Measurements from ENCODE around the gene SLC9A2. TPM values are rescaled to one million over a fixed set of nuclear protein-coding genes. Genes with fewer than 3 reads are reported as not detected.

SLC9A2 gene
- total RNA-seq, 6 donors from 2014 or later, result 0.30 to 1.1 (median 0.38) TPM; not detected in 2

GRCh38 chr2:102703305-102703704 is 84.0 kb downstream of the SLC9A2 start:
- no peak for ATAC-seq (ENCODE audit: low FRiP score in 2 of 2)

GRCh38 chr2:102703748-102704147 is 84.4 kb downstream of the SLC9A2 start:
- Histone ChIP-seq H3K9me3 (no peaks in the 10 kb centered on the region), H3K4me3 (no peak overlapping the region), H3K4me1 (no peaks in the 10 kb centered on the region), H3K27ac (no peak overlapping the region), H3K27me3 (no peaks in the 10 kb centered on the region), H3K36me3 (no peaks in the 10 kb centered on the region)
- ATAC-seq (ENCODE audit: low FRiP score in 2 of 2), result no peak
- DNase-seq, result no peak
- TF ChIP-seq POLR2A (IDR thresholded peaks at IDR 0.05), result no peak
- TF ChIP-seq CTCF (IDR thresholded peaks at IDR 0.05), result no peak
- TF ChIP-seq EP300 (IDR thresholded peaks at IDR 0.05), result no peak
- no peak for TF ChIP-seq POLR2AphosphoS5 (IDR thresholded peaks at IDR 0.05)

More at GRCh38 chr2:102703305-102703704, 84.0 kb downstream of the SLC9A2 start:
- no peak for DNase-seq
- Histone ChIP-seq H3K4me3 (no peak overlapping the region), H3K36me3 (no peaks in the 10 kb centered on the region), H3K9me3 (no peaks in the 10 kb centered on the region), H3K27ac (no peak overlapping the region), H3K4me1 (no peaks in the 10 kb centered on the region), H3K27me3 (no peaks in the 10 kb centered on the region)
- 84 to 93% methylated on average over 2 of the region's 2 CpGs for WGBS, 2 donors
- no peak for TF ChIP-seq CTCF (IDR thresholded peaks at IDR 0.05)
- no peak for TF ChIP-seq POLR2AphosphoS5 (IDR thresholded peaks at IDR 0.05)
- no peak for TF ChIP-seq EP300 (IDR thresholded peaks at IDR 0.05)
- TF ChIP-seq POLR2A (IDR thresholded peaks at IDR 0.05), result no peak

DNA sequence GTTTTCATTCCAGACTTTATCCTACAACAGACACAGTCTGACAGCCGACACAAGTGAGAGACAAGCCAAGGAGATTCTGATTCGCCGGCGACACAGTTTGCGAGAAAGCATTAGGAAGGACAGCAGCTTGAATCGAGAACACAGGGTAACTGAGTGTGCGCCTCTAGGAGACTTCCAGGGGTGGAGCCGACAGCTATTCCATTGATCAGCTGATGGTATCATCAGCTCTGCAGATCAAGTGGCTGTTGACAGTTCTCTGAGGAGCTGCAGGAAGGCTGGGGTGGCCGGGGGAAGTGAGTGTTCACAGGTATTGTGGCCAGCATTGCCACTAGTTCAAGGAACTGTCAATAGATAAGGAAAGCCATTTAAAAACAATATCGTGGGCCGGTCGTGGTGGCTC is 85.2 kb downstream of the SLC9A2 start:
- TF ChIP-seq EP300 (IDR thresholded peaks at IDR 0.05) (no peak), POLR2A (IDR thresholded peaks at IDR 0.05) (no peak), CTCF (IDR thresholded peaks at IDR 0.05) (no peak), POLR2AphosphoS5 (IDR thresholded peaks at IDR 0.05) (no peak)
- Histone ChIP-seq H3K36me3 (no peaks in the 10 kb centered on the region), H3K9me3 (no peaks in the 10 kb centered on the region), H3K27ac (no peak overlapping the region), H3K4me1 (no peaks in the 10 kb centered on the region), H3K4me3 (no peak overlapping the region), H3K27me3 (no peaks in the 10 kb centered on the region)
- DNase-seq (no peak), ATAC-seq (ENCODE audit: low FRiP score in 2 of 2) (no peak)
- 60 to 69% methylated on average over 12 of the region's 12 CpGs for WGBS, 2 donors

DNA sequence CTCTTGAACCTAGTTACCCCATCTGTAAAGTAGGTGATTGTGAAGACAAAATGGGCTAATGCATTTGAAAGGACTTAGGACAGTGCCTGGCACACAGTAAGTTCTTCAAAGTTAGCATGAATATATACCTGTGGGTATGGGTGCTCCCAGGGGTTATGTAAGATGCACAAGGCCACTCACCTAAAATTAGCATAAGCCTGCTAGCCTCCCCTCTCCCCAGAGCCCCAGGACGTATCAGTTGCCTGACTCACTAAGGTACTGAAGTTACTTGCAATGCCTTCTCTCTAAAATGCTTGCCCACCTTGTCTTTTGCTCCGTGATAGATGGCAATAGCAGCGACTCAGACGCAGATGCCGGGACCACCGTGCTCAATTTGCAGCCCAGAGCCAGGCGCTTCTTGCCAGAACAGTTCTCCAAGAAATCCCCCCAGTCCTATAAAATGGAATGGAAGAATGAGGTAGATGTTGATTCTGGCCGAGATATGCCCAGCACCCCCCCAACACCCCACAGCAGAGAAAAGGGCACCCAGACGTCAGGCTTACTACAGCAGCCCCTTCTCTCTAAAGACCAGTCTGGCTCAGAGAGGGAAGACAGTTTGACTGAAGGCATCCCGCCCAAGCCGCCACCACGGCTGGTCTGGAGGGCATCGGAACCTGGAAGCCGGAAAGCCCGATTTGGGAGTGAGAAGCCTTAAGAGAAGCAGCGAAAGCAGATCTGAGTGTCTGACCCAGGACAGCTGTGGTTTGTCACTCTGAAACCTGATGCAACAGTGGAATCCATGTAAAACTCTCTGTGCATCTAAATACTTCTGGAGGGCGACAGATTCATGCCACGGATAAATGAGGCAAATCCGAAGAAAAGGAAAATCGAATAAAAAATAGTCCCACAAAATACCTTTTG is 88.7 kb downstream of the SLC9A2 start:
- Histone ChIP-seq H3K4me1 (no peaks in the 10 kb centered on the region), H3K4me3 (no peak overlapping the region), H3K36me3 (no peaks in the 10 kb centered on the region), H3K27me3 (no peaks in the 10 kb centered on the region), H3K9me3 (no peaks in the 10 kb centered on the region), H3K27ac (no peak overlapping the region)
- DNase-seq (peak in 1 of 2 donors; percentile 27), ATAC-seq (ENCODE audit: low FRiP score in 2 of 2) (no peak)
- TF ChIP-seq CTCF (IDR thresholded peaks at IDR 0.05), result no peak
- no peak for TF ChIP-seq POLR2A (IDR thresholded peaks at IDR 0.05)
- no peak for TF ChIP-seq EP300 (IDR thresholded peaks at IDR 0.05)
- TF ChIP-seq POLR2AphosphoS5 (IDR thresholded peaks at IDR 0.05), result no peak
- 85 to 90% methylated on average over 19 to 20 of the region's 20 CpGs for WGBS, 2 donors

Data from upper lobe of left lung (tissue), 6 donors.